Measurements from ENCODE around the gene ULK4. TPM values are rescaled to one million over a fixed set of nuclear protein-coding genes. Genes with fewer than 3 reads are reported as not detected.
"Not testable (repeated sequence)": the region's sequence is repeated elsewhere in the genome, so short reads cannot be mapped to it uniquely, and the experiment has no call there.

Gene ULK4
- 13.3 TPM for total RNA-seq

DNA sequence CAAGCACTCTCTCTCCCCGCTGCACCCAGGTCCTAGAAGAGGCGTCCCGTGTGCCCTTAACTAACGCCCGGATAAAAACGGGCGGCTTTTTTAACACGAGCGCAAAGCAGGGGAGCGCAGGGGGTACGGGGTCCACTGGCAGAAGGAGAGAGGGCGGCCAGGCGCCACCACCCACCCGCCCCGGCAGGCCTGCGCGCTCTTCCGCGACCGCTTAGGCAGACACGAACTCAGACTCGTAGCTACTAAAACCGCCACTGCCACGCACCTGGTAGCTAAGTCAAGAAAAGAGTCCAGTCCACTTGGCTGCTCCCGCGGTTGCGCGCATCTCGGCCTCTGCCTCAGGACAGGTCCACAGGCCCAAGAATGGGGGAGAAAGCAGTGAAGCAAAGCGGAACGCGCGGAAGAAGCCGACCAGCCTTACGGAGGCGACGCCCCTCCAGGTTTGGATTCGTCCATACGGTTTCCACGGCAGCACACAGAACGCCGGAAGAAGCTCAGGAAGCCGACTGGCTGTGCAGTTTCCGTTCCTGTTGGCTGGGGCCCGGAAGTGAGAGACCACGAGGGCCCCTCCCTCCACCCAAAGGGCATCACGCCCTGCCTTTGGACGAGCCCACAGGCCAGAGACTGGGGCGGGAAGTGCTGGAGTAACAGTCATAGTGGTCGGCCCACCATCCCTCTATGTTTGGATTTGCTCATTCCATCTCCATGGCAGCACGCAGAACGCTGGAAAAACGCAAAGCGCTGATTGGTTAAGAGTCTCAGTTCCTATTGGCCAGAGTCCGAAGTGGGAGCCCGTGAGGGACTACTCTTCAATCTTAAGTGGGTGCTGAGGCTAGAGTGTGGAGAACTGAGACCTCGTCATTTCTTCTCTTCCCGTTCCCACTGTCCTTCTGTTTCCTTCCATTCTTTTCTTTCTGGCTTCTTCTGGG, at the start of gene ULK4:
ULK4 (minus strand) TSS at position 353 of the 929 bp plus-strand sequence. CDS start 7,344 bp downstream, outside the sequence.
- intact Hi-C loops (cut with DNase I) = no loop called here
- ATAC-seq = peak; percentile 99
- peak; percentile 97 for DNase-seq (ENCODE audit: low spot score)

DNA sequence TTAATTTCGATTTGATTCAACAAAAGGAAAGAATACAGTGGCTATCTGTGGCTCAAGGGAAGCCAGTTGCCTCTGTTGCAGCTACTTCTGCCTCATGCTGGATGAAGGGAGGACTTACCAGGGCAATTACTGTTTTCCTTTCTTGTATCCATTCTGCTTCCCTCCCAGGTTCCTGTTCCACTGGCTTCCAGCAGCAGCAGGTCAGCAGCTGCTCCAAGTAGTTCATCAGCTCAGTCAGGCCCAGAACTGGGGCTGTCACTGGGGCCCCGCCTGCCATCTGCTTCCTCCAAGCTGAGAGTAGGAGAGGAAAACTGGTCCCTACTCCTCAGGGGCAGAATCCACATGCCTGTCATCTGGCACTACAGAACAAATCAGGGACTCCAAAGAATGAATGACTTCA, 48.6 kb upstream of the ULK4 start:
- intact Hi-C loops (cut with DNase I) = loop anchor here (10.0 kb wide), 1 partner anchor 84 kb away; the partner anchor contains the start of gene TRAK1
- ATAC-seq = no peak
- DNase-seq (ENCODE audit: low spot score) = no peak

DNA sequence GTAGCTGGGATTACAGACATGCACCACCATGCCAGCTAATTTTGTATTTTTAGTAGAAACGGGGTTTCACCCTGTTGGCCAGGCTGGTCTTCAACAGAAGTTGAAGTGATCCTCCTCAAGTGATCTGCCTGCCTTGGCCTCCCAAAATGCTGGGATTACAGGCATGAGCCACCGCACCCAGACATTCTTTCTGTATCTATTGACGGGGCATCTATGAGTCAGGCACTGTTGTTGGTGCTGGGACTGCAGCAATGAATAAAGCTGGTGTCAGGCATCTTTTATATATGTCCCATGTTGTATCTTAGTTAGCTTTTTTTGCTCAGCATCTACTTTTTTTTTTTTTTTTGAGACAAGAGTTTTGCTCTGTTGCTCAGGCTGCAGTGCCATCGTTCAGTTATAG, 47.6 kb upstream of the ULK4 start:
- ATAC-seq (no peak), DNase-seq (ENCODE audit: low spot score) (no peak)
- intact Hi-C loops (cut with DNase I) = no loop called here

DNA sequence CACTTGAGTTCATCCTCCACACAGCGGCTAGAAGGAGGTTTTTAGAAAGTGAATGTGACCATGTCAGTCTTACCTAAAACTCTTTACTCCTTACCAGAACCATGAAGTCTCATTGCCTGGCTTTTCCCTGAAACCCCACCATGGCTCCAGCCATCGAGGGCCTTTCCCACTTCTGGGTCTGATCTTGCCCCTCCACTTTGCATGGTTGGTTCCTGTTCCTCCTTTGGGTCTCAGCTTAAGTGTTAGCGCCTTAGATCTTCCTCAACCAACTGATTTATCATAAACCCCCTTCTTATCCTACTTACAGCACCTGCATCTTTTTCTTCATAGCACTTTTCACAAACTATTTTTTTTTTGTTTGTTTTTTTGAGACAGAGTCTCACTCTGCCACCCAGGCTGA, 45.9 kb upstream of the ULK4 start:
- intact Hi-C loops (cut with DNase I) = no loop called here
- ATAC-seq = no peak

DNA sequence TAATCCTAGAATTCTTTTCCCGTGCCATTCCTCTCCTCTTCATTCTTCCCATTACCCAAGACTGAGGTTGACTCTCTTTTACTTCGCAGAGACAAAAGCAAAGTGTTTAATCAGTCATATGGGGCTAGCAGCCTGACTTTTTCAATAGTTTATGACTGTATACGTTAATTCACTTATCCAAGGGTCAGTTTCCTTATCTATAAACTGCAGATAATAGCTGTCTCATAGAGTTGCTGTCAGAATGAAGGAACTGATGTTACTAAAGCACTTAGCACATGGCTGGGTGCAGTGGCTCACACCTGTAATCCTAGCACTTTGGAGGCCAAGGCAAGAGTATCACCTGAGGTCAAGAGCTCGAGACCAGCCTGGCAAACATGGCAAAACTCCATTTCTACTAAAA, 43.5 kb upstream of the ULK4 start:
- DNase-seq (ENCODE audit: low spot score) = no peak
- intact Hi-C loops (cut with DNase I) = no loop called here
- no peak for ATAC-seq

More for the DNA sequence above, 45.9 kb upstream of the ULK4 start:
- no peak for DNase-seq (ENCODE audit: low spot score)

DNA sequence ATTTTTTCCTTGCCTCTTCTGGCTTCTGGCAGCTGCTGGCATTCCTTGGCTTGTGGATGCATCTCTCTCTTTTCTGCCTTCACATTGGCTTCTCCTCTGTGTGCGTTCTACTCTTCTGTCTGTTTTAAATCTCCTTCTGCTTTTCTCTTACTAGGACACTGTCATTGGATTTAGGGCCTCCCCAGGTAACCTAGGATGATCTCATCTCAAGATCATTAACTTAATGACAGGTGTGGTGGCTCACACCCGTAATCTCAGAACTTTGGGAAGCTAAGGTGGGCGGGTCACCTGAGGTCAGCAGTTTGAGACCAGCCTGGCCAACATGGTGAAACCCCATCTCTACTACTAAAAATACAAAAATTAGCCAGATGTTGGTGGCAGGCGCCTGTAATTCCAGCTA, 40.9 kb upstream of the ULK4 start:
- intact Hi-C loops (cut with DNase I) = no loop called here
- ATAC-seq = no peak
- no peak for DNase-seq (ENCODE audit: low spot score)

DNA sequence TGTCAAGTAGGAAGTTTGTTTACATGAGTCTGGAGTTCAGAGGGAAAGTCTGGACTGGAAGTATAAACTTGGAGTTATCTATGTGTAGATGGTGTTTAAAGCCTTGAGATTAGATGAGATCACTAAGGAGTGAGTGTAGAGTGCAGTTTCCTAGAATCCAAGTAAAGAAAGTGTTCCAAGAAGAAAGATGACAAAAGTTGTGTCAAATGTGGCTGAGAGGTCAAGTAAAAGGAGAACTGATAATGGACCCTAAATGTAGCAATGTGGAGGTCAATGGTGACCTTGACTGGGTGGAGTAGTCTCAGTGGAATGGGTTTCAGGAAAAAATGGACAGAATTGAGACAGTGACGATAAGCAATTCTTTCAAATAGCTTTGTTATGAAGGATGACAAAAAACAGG, 39.9 kb upstream of the ULK4 start:
- intact Hi-C loops (cut with DNase I) = no loop called here
- no peak for ATAC-seq
- DNase-seq (ENCODE audit: low spot score) = no peak

DNA sequence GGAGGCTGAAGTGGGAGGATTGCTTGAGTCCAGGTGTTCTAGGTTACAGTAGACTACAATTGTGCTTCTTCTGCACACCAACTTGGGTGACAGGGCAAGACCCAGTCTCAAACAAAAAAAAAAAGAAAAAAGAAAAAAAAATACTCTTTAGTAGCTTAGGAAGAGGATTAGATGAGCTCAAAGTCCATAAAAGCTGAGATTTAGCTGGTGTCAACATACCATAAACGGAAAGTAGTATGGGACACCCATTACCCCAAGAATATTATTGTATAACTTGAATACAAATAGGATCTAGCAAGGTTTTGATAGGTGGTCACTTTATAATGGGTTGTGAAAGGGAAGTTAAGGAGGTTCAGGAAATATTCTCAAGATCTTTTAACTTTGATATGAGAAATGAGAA, 38.0 kb upstream of the ULK4 start:
- intact Hi-C loops (cut with DNase I) = no loop called here
- ATAC-seq (no peak), DNase-seq (ENCODE audit: low spot score) (no peak)

DNA sequence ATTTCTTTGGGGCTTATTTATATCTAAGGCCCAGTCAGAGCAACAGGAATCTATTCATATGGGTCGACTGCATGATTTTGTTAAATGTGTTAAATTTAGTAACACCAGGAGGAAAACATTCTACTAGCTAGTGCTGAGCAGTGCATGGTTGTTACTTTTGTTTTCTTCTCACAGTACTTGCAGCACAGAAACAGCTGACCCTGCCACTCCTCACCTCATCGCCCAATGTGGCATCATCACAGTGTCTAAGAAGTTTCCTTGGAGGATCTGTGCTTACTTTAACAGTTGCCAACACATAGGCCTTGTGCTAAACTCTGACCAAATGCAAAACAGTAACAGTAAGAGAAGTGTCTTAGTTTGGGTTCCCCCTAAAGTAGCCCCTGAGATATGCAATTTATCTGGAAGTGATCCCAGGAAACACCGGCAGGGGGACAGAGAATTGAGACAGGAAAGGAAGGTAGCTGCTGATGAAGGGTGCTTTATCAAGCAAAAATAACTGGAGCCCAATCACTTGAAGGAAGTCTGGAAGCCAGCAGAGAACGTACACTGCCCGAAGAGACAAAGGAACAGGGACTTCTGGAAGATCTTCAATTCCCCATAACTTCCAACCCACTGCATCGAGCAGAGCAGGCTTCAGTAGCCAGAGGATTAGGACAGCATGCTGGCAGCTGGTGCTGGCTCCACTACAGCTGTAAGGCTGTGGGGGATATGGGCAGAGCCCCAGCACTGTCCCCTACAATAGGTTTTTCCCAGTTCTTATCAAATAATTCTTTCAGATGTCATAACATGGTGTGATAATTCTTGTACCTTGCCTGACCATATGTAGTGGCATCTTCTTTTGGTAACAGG, 36.0 kb upstream of the ULK4 start:
- DNase-seq (ENCODE audit: low spot score) (no peak), ATAC-seq (no peak)
- intact Hi-C loops (cut with DNase I) = no loop called here

DNA sequence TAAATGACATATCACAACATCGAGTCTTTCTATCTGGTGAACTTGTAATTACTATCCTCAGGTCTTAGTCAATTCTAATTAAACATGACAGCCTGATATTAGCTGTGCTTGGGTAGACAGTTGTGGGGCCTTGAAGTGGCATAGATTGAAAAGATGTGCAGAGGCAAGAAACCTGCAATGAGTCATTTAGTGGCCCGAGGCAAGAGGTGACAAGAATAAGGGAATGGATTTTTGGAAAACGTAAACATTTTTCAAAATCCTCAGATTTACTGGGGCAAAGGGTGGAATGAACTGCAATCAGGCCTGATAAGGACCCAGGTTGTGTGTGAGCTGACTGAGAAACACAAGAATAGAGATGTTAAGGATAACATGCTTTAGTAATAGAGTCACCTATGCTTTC, 29.5 kb upstream of the ULK4 start:
- intact Hi-C loops (cut with DNase I) = no loop called here
- no peak for DNase-seq (ENCODE audit: low spot score)
- no peak for ATAC-seq

DNA sequence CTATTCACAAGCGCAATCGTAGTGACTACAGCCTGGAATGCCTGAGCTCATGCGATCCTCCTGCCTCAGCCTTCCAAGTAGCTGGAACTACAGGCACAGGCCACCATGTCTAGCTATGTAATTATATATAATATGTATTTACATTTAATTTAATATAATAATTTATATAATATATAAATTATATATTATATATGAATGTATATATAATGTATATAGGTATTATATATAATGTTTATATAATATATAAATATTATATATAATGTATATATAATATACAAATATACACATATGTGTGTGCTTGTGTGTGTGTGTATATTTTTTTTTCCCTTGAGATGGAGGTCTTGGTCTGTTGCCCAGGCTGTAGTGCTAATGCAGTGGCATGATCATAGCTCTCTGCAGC, 27.6 kb upstream of the ULK4 start:
- intact Hi-C loops (cut with DNase I) = no loop called here
- ATAC-seq = no peak

DNA sequence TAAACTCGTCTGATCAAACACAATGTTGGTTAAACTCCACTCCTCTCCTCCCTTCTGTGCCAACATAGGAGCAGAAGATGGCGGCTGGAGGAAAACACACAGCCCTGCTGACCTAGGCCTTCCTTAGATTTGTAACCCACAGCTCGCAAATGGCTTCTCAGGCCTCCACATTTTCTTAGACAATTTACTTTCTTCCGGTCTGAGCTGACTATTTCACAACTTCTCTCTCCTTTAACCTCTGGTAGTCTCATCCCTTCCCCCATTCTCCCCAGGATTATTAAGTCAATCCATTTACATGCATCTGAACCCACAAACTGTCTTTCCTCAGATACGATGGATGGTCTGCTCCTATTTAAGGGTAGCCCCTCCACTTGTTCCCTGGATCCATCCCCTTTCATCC, 25.7 kb upstream of the ULK4 start:
- intact Hi-C loops (cut with DNase I) = no loop called here
- DNase-seq (ENCODE audit: low spot score) (no peak), ATAC-seq (no peak)

More for the DNA sequence above, 27.6 kb upstream of the ULK4 start:
- DNase-seq (ENCODE audit: low spot score) = no peak

DNA sequence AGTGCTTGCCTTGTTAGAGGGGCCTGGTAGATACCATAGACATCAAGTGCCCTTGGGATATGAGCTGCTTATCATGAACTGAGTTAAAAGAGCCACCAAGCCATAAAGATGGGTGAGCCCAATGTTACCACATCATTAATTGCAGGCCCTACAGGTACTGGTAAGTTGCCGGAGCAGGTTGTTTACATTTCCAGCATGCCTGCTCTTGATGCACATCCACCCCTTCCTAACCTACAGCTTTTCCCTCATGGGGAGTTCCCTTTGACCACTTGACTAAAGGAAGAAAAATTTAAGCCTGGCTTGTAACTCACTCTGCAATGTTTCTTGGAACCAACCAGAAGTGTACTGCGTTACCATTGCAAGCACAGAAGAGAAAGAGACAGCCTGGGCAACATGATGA, 24.7 kb upstream of the ULK4 start:
- no peak for DNase-seq (ENCODE audit: low spot score)
- intact Hi-C loops (cut with DNase I) = no loop called here
- no peak for ATAC-seq

DNA sequence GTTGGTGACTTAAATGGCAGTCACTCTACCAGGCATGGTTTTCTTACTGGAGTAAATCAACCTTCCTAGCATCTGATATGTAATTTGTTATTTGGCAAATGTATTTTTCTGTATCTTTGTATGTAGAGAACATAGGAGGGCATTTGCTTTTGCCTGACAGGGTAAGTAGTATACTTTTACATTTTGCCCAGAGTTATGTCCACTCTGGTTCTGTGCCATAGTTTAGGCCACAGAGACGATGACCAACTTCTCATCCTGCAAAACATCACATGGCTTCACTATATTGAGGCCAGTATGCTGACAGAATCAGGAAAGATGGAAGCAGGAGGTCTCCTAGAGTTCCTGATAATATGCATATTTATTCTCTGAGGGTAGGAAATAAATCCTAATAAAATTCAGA, 23.1 kb upstream of the ULK4 start:
- intact Hi-C loops (cut with DNase I) = no loop called here
- ATAC-seq (no peak), DNase-seq (ENCODE audit: low spot score) (no peak)

DNA sequence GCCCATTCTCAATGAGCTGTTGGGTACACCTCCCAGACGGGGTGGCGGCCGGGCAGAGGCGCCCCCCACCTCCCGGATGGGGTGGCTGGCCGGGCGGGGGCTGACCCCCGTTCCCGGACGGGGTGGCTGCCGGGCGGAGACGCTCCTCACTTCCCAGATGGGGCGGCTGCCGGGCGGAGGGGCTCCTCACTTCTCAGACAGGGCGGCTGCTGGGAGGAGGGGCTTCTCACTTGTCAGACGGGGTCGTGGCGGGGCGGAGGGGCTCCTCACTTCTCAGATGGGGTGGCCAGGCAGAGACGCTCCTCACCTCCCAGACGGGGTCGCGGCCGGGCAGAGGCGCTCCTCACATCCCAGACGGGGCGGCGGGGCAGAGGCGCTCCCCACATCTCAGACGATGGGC, 21.2 kb upstream of the ULK4 start:
- intact Hi-C loops (cut with DNase I); DNase-seq (ENCODE audit: low spot score); ATAC-seq: not testable (repeated sequence)

DNA sequence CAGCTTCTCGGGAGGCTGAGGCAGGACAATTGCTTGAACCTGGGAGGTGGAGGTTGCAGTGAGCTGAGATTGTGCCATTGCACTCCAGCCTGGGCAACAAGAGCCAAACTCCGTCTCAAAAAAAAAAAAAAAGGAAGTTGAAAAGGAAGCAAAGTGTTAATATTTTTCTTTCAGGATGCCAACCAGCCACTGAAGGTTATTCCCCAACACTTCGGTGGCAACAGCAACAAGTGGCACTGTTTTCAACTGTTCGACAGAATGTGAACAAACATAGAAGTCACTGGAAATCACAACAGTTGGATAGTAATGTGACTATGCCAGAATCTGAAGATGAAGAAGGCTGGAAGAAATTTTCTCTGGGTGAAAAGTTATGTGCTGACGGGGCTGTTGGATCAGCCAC, 15.5 kb upstream of the ULK4 start:
- intact Hi-C loops (cut with DNase I); ATAC-seq; DNase-seq (ENCODE audit: low spot score): not testable (repeated sequence)

DNA sequence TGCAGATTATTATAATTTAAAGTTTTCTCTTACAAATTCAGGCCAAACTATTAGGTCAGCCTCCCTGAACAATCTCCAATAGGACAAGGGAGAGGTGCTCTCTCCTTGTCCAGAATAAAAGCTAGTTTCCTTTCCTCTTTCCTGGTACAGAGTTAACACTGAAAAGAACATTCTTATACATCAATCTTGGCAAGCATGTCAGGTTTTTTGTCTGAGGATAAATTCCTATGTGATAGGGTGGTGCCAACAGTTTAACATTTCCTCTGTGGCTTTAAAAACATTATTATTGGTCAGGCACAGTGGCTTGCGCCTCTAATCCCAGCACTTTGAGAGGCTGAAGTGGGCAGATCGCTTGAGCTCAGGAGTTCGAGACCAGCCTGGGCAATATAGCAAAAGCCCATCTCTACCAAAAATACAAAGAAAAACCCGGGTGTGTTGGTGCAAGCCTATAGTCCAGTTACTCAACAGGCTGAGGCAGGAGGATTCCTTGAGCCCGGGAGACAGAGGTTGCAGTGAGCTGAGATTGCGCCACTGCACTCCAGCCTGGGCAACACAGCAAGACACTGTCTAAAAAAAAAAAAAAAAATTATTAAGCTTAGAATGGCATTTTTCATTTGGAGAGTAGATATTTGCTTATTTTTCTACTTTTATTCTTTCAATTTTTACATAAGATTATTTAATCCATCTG, 13.7 kb upstream of the ULK4 start:
- ATAC-seq (no peak), DNase-seq (ENCODE audit: low spot score) (no peak)
- intact Hi-C loops (cut with DNase I) = no loop called here

DNA sequence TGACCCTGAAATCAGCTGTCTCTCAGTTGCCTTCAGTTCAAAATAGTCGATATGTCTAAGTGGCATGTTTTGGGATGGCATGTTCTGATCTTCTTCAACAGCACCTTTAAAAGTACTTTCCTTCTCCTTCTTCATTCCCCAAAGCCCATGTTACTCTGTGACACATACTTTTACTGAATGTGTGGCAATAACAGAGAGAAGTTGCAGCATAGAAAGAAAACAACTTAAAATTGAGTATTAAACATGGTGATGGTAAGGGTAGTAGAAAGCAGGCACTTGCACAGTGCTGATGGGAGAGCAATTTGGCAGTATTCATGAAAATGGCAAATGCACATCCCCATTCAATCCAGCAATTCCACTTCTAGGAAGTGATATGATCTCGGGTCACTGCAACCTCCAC, 12.3 kb upstream of the ULK4 start:
- ATAC-seq = no peak
- intact Hi-C loops (cut with DNase I) = no loop called here
- DNase-seq (ENCODE audit: low spot score) = no peak

DNA sequence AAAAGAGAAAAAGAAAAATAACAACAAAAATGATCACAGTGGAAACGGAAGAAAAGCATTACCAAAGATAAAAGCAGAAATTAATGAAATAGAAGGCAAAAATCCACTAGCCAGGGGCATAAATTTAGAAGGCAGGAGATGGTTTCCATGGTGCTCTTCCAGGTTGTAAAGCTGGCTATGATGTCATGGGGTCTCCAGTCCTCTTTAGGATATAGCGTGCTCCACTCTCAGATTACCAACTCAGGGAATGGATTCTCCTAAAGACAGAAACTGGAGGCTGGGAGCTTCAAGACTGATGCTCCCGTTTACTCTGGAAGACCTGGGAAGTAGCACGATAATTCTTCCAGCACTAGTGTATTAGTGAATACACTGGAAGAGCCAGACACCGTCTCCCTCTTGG, 10.9 kb upstream of the ULK4 start:
- intact Hi-C loops (cut with DNase I) = no loop called here
- DNase-seq (ENCODE audit: low spot score) = no peak
- ATAC-seq = no peak
